ENCODE data around the gene ADAMTS2. TPM values are rescaled to one million over a fixed set of nuclear protein-coding genes. Genes with fewer than 3 reads are reported as not detected.

The ADAMTS2 gene
- total RNA-seq, 1 donor from 2014 or later, result 29.7 TPM

GRCh38 chr5:179373101-179373934 lies 28.1 kb upstream of the ADAMTS2 start:
- H3K36me3 ChIP-seq (ENCODE audit: control insufficient read depth in 3 of 3, insufficient read depth in 3 of 3, low read length in 3 of 3), result no peaks in the 10 kb centered on the region
- peaks cover 8 to 11% (median 9%) of the 10 kb centered on the region in 3 donors for H3K27me3 ChIP-seq (ENCODE audit: control insufficient read depth in 3 of 3, insufficient read depth in 3 of 3, low read length in 3 of 3)
- H3K9ac ChIP-seq (ENCODE audit: low read depth in 1 of 3, low read length in 3 of 3), result no peak overlapping the region
- H3K9me3 ChIP-seq (ENCODE audit: control insufficient read depth in 3 of 3, low read length in 3 of 3), result peaks cover 0 to 4% (median 0%) of the 10 kb centered on the region in 3 donors
- H3K27ac ChIP-seq (ENCODE audit: low read depth, low read length), result no peak overlapping the region
- H3K4me3 ChIP-seq (ENCODE audit: low read length in 3 of 3), result no peak overlapping the region
- no peaks in the 10 kb centered on the region for H3K4me1 ChIP-seq (ENCODE audit: control insufficient read depth in 3 of 3, insufficient read depth in 3 of 3, low read length in 3 of 3)

- H3K4me1 ChIP-seq (ENCODE audit: control insufficient read depth in 3 of 3, insufficient read depth in 3 of 3, low read length in 3 of 3), result no peaks in the 10 kb centered on the region
- H3K27ac ChIP-seq (ENCODE audit: low read depth, low read length), result no peak overlapping the region
Observed at GRCh38 chr5:179371681-179372680, 26.7 kb upstream of the ADAMTS2 start.

GRCh38 chr5:179371121-179371510 lies 25.9 kb upstream of the ADAMTS2 start:
- no peak overlapping the region for H3K9ac ChIP-seq (ENCODE audit: low read depth in 1 of 3, low read length in 3 of 3)
- H3K4me1 ChIP-seq (ENCODE audit: control insufficient read depth in 3 of 3, insufficient read depth in 3 of 3, low read length in 3 of 3), result no peaks in the 10 kb centered on the region
- H3K27me3 ChIP-seq (ENCODE audit: control insufficient read depth in 3 of 3, insufficient read depth in 3 of 3, low read length in 3 of 3), result peaks cover 8 to 14% (median 9%) of the 10 kb centered on the region in 3 donors
- H3K27ac ChIP-seq (ENCODE audit: low read depth, low read length), result no peak overlapping the region
- H3K4me3 ChIP-seq (ENCODE audit: low read length in 3 of 3), result no peak overlapping the region
- no peaks in the 10 kb centered on the region for H3K36me3 ChIP-seq (ENCODE audit: control insufficient read depth in 3 of 3, insufficient read depth in 3 of 3, low read length in 3 of 3)
- peaks cover 0 to 4% (median 0%) of the 10 kb centered on the region in 3 donors for H3K9me3 ChIP-seq (ENCODE audit: control insufficient read depth in 3 of 3, low read length in 3 of 3)

More at GRCh38 chr5:179371681-179372680, 26.7 kb upstream of the ADAMTS2 start:
- Histone ChIP-seq H3K9me3 (ENCODE audit: control insufficient read depth in 3 of 3, low read length in 3 of 3) (peaks cover 0 to 4% (median 0%) of the 10 kb centered on the region in 3 donors), H3K36me3 (ENCODE audit: control insufficient read depth in 3 of 3, insufficient read depth in 3 of 3, low read length in 3 of 3) (no peaks in the 10 kb centered on the region), H3K9ac (ENCODE audit: low read depth in 1 of 3, low read length in 3 of 3) (no peak overlapping the region), H3K27me3 (ENCODE audit: control insufficient read depth in 3 of 3, insufficient read depth in 3 of 3, low read length in 3 of 3) (peaks cover 8 to 11% (median 9%) of the 10 kb centered on the region in 3 donors), H3K4me3 (ENCODE audit: low read length in 3 of 3) (no peak overlapping the region)

- peaks cover 8 to 14% (median 9%) of the 10 kb centered on the region in 3 donors for H3K27me3 ChIP-seq (ENCODE audit: control insufficient read depth in 3 of 3, insufficient read depth in 3 of 3, low read length in 3 of 3)
- no peak overlapping the region for H3K4me3 ChIP-seq (ENCODE audit: low read length in 3 of 3)
- no peak overlapping the region for H3K27ac ChIP-seq (ENCODE audit: low read depth, low read length)
- H3K36me3 ChIP-seq (ENCODE audit: control insufficient read depth in 3 of 3, insufficient read depth in 3 of 3, low read length in 3 of 3), result no peaks in the 10 kb centered on the region
- peaks cover 0 to 4% (median 0%) of the 10 kb centered on the region in 3 donors for H3K9me3 ChIP-seq (ENCODE audit: control insufficient read depth in 3 of 3, low read length in 3 of 3)
- no peaks in the 10 kb centered on the region for H3K4me1 ChIP-seq (ENCODE audit: control insufficient read depth in 3 of 3, insufficient read depth in 3 of 3, low read length in 3 of 3)
- H3K9ac ChIP-seq (ENCODE audit: low read depth in 1 of 3, low read length in 3 of 3), result no peak overlapping the region
Observed at GRCh38 chr5:179370490-179371120, 25.3 kb upstream of the ADAMTS2 start.

- no peak overlapping the region for H3K4me3 ChIP-seq (ENCODE audit: low read length in 3 of 3)
- H3K9ac ChIP-seq (ENCODE audit: low read depth in 1 of 3, low read length in 3 of 3), result no peak overlapping the region
- no peaks in the 10 kb centered on the region for H3K36me3 ChIP-seq (ENCODE audit: control insufficient read depth in 3 of 3, insufficient read depth in 3 of 3, low read length in 3 of 3)
- no peak overlapping the region for H3K27ac ChIP-seq (ENCODE audit: low read depth, low read length)
- no peaks in the 10 kb centered on the region for H3K4me1 ChIP-seq (ENCODE audit: control insufficient read depth in 3 of 3, insufficient read depth in 3 of 3, low read length in 3 of 3)
- peaks cover 6 to 12% (median 8%) of the 10 kb centered on the region in 3 donors for H3K27me3 ChIP-seq (ENCODE audit: control insufficient read depth in 3 of 3, insufficient read depth in 3 of 3, low read length in 3 of 3)
- H3K9me3 ChIP-seq (ENCODE audit: control insufficient read depth in 3 of 3, low read length in 3 of 3), result peaks cover 0 to 3% (median 0%) of the 10 kb centered on the region in 3 donors
Observed at GRCh38 chr5:179369530-179369884, 24.2 kb upstream of the ADAMTS2 start.

GRCh38 chr5:179368806-179369529 lies 23.7 kb upstream of the ADAMTS2 start:
- H3K9me3 ChIP-seq (ENCODE audit: control insufficient read depth in 3 of 3, low read length in 3 of 3), result no peaks in the 10 kb centered on the region
- peaks cover 3 to 6% (median 4%) of the 10 kb centered on the region in 3 donors for H3K27me3 ChIP-seq (ENCODE audit: control insufficient read depth in 3 of 3, insufficient read depth in 3 of 3, low read length in 3 of 3)
- H3K4me1 ChIP-seq (ENCODE audit: control insufficient read depth in 3 of 3, insufficient read depth in 3 of 3, low read length in 3 of 3), result no peaks in the 10 kb centered on the region
- no peaks in the 10 kb centered on the region for H3K36me3 ChIP-seq (ENCODE audit: control insufficient read depth in 3 of 3, insufficient read depth in 3 of 3, low read length in 3 of 3)
- no peak overlapping the region for H3K4me3 ChIP-seq (ENCODE audit: low read length in 3 of 3)
- no peak overlapping the region for H3K27ac ChIP-seq (ENCODE audit: low read depth, low read length)
- no peak overlapping the region for H3K9ac ChIP-seq (ENCODE audit: low read depth in 1 of 3, low read length in 3 of 3)

- H3K4me3 ChIP-seq (ENCODE audit: low read length in 3 of 3), result no peak overlapping the region
- H3K4me1 ChIP-seq (ENCODE audit: control insufficient read depth in 3 of 3, insufficient read depth in 3 of 3, low read length in 3 of 3), result no peaks in the 10 kb centered on the region
- H3K9me3 ChIP-seq (ENCODE audit: control insufficient read depth in 3 of 3, low read length in 3 of 3), result no peaks in the 10 kb centered on the region
- H3K27me3 ChIP-seq (ENCODE audit: control insufficient read depth in 3 of 3, insufficient read depth in 3 of 3, low read length in 3 of 3), result peaks cover 0 to 6% (median 3%) of the 10 kb centered on the region in 3 donors
- no peaks in the 10 kb centered on the region for H3K36me3 ChIP-seq (ENCODE audit: control insufficient read depth in 3 of 3, insufficient read depth in 3 of 3, low read length in 3 of 3)
- H3K27ac ChIP-seq (ENCODE audit: low read depth, low read length), result no peak overlapping the region
- H3K9ac ChIP-seq (ENCODE audit: low read depth in 1 of 3, low read length in 3 of 3), result no peak overlapping the region
Observed at GRCh38 chr5:179368126-179368805, 23.0 kb upstream of the ADAMTS2 start.

GRCh38 chr5:179367491-179367890 lies 22.2 kb upstream of the ADAMTS2 start:
- no peak overlapping the region for H3K9ac ChIP-seq (ENCODE audit: low read depth in 1 of 3, low read length in 3 of 3)
- no peak overlapping the region for H3K4me3 ChIP-seq (ENCODE audit: low read length in 3 of 3)
- H3K9me3 ChIP-seq (ENCODE audit: control insufficient read depth in 3 of 3, low read length in 3 of 3), result no peaks in the 10 kb centered on the region
- H3K27ac ChIP-seq (ENCODE audit: low read depth, low read length), result no peak overlapping the region
- H3K36me3 ChIP-seq (ENCODE audit: control insufficient read depth in 3 of 3, insufficient read depth in 3 of 3, low read length in 3 of 3), result no peaks in the 10 kb centered on the region
- H3K27me3 ChIP-seq (ENCODE audit: control insufficient read depth in 3 of 3, insufficient read depth in 3 of 3, low read length in 3 of 3), result peaks cover 0 to 3% (median 0%) of the 10 kb centered on the region in 3 donors
- no peaks in the 10 kb centered on the region for H3K4me1 ChIP-seq (ENCODE audit: control insufficient read depth in 3 of 3, insufficient read depth in 3 of 3, low read length in 3 of 3)

- no peak overlapping the region for H3K27ac ChIP-seq (ENCODE audit: low read depth, low read length)
- H3K36me3 ChIP-seq (ENCODE audit: control insufficient read depth in 3 of 3, insufficient read depth in 3 of 3, low read length in 3 of 3), result no peaks in the 10 kb centered on the region
- no peak overlapping the region for H3K4me3 ChIP-seq (ENCODE audit: low read length in 3 of 3)
- no peaks in the 10 kb centered on the region for H3K9me3 ChIP-seq (ENCODE audit: control insufficient read depth in 3 of 3, low read length in 3 of 3)
- H3K9ac ChIP-seq (ENCODE audit: low read depth in 1 of 3, low read length in 3 of 3), result no peak overlapping the region
- no peaks in the 10 kb centered on the region for H3K4me1 ChIP-seq (ENCODE audit: control insufficient read depth in 3 of 3, insufficient read depth in 3 of 3, low read length in 3 of 3)
- H3K27me3 ChIP-seq (ENCODE audit: control insufficient read depth in 3 of 3, insufficient read depth in 3 of 3, low read length in 3 of 3), result peaks cover 0 to 6% (median 6%) of the 10 kb centered on the region in 3 donors
Observed at GRCh38 chr5:179362355-179362754, 17.1 kb upstream of the ADAMTS2 start.

Data from skeletal muscle tissue (tissue), 4 donors.